ENCODE results near the gene PDE4D.

DNA sequence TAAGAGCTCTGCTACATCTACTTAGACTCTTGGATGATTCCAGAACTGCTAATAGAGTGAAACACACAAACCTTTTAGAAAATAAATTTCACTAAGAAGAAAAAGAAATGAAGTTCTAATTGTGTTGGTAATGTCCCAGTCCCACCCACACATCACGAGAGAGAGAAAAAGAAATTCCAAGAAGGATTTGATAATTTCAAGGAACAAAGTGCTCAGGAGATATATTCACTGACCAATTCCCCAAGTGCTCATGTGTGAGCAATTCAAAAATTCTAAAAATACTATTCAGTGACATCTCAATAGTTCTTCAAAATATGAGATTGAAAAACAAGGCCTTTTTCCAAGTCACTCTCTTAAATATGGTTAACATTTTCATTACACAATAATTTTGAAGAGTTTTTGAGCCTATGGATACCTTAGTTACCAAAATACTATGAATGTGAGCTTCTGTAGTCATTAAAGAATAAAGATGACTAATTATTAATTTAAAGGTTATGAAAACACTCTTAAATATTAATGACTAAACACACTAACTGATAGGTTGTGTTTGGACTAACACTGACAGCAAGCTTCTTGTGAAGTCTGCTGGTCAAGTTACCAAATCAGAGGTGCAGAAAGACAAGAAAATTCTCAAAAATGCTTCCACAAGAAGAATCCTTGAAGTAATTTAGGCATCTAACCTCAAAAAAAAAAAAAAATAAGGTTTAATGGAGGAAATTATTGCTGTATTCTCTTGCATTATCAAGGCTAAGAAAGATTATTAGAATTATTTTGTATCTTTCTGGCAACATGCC lies 245.3 kb downstream of the PDE4D start:
- TF ChIP-seq, protein P1, sequence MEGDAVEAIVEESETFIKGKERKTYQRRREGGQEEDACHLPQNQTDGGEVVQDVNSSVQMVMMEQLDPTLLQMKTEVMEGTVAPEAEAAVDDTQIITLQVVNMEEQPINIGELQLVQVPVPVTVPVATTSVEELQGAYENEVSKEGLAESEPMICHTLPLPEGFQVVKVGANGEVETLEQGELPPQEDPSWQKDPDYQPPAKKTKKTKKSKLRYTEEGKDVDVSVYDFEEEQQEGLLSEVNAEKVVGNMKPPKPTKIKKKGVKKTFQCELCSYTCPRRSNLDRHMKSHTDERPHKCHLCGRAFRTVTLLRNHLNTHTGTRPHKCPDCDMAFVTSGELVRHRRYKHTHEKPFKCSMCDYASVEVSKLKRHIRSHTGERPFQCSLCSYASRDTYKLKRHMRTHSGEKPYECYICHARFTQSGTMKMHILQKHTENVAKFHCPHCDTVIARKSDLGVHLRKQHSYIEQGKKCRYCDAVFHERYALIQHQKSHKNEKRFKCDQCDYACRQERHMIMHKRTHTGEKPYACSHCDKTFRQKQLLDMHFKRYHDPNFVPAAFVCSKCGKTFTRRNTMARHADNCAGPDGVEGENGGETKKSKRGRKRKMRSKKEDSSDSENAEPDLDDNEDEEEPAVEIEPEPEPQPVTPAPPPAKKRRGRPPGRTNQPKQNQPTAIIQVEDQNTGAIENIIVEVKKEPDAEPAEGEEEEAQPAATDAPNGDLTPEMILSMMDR (conservative IDR thresholded peaks at IDR 0.05; ENCODE audit: low read depth, low read length) = no peak
- no peak for TF ChIP-seq EZH2 (IDR thresholded peaks at IDR 0.05; ENCODE audit: borderline replicate concordance, low read depth, low read length, poor library complexity, severe bottlenecking)
